WTC11 (cell line): ENCODE data around the gene CTNND1.

Experiments used
- CTCF ChIP-seq: fragments of 200-600 bp; IDR thresholded peaks from 2 replicates; pipeline ENCODE4 v1.8.0; 2022; ENCODE audit warnings: antibody characterized with exemption
- TF ChIP-seq, protein P1 (sequence below): sonication (generic); formaldehyde crosslinking; IDR thresholded peaks from 2 replicates; pipeline ENCODE4 v1.8.1; 2022; ENCODE audit warnings: missing genetic modification reagents, borderline replicate concordance

DNA sequence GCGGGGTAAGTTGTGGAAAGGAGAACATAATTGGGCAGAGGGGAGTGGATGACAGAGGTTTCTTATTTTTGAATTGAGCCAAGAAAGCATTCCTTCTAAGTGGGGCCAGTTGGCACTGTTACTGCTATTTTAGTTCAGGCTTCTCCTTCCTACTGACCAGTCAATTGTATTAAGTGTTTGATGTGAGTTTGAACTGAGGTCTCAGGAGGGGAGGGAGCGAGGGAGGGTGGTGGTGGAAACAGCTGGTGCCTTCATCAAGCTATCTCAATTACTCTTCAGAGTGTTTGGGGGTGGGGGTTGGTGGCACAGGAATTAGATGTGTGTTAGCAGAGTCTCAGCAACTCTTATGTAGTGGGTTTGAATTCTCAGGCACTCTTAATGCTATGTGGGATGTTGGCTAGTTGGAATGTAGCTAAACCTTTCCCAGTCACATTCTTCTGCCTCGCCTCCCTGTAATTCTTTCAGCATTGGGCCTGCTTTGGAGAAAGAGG lies 14.5 kb downstream of the CTNND1 start:
- TF ChIP-seq, protein P1, sequence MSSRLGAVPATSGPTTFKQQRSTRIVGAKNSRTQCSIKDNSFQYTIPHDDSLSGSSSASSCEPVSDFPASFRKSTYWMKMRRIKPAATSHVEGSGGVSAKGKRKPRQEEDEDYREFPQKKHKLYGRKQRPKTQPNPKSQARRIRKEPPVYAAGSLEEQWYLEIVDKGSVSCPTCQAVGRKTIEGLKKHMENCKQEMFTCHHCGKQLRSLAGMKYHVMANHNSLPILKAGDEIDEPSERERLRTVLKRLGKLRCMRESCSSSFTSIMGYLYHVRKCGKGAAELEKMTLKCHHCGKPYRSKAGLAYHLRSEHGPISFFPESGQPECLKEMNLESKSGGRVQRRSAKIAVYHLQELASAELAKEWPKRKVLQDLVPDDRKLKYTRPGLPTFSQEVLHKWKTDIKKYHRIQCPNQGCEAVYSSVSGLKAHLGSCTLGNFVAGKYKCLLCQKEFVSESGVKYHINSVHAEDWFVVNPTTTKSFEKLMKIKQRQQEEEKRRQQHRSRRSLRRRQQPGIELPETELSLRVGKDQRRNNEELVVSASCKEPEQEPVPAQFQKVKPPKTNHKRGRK (CRISPR knock-in tag): no peak
- TF ChIP-seq CTCF: no peak
